Subcutaneous abdominal adipose tissue (tissue), 5 donors: ENCODE data around the gene ELL2.
A peak's percentile ranks its signal among the peaks of the same experiment; 100 is the strongest.

Experiments
- H3K27ac ChIP-seq: one replicate; pipeline ENCODE4 v1.7.0; 2013; ENCODE audit warnings: low read depth, mild to moderate bottlenecking, inconsistent platforms, low read length, moderate library complexity
- H3K27me3 ChIP-seq, 5 donors: one replicate each; pipeline ENCODE4 v1.7.0; 2013; ENCODE audit warnings: low read length in 5 of 5, inconsistent platforms in 1 of 5; ENCODE audit not compliant: control insufficient read depth in 5 of 5, insufficient read depth in 4 of 5
- H3K36me3 ChIP-seq, 5 donors: one replicate each; pipeline ENCODE4 v1.7.0; 2013; ENCODE audit warnings: low read length in 5 of 5; ENCODE audit not compliant: control insufficient read depth in 5 of 5, insufficient read depth in 5 of 5
- H3K4me1 ChIP-seq, 5 donors: one replicate each; pipeline ENCODE4 v1.7.0; 2013; ENCODE audit warnings: low read length in 5 of 5, mild to moderate bottlenecking in 3 of 5, moderate library complexity in 1 of 5; ENCODE audit not compliant: control insufficient read depth in 5 of 5, insufficient read depth in 5 of 5
- H3K4me3 ChIP-seq, 5 donors: one replicate each; pipeline ENCODE4 v1.7.0; 2013; ENCODE audit warnings: low read length in 5 of 5, low read depth in 1 of 5
- H3K9ac ChIP-seq, 5 donors: one replicate each; pipeline ENCODE4 v1.7.0; 2013; ENCODE audit warnings: low read length in 5 of 5, mild to moderate bottlenecking in 4 of 5, moderate library complexity in 3 of 5
- H3K9me3 ChIP-seq, 5 donors: one replicate each; pipeline ENCODE4 v1.7.0; 2013; ENCODE audit warnings: low read length in 5 of 5; ENCODE audit not compliant: control insufficient read depth in 5 of 5
- donor health status: healthy.
- donor health status: healthy.
- donor health status: healthy.
- donor health status: healthy.
- donor health status: healthy.

The ELL2 gene

DNA sequence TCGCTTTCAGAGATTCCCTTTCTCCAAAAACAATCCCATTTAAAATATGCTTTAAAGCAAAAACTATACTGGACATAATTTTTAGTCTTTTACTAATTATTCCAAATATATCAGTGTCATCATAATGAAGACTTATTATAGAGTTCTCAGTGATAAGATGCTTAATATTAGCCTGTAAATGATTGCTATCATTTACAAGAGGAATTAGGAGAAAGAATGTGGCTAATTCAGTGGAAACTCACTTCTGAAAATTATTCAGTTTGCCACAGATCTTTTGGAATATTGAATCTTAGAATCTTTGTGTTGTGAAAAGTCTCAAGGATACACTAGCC lies 114.4 kb downstream of the ELL2 start:
- H3K27ac ChIP-seq: no peak overlapping the region
- H3K4me1 ChIP-seq: peaks cover 3 to 36% (median 26%) of the 10 kb centered on the region in 5 donors
- H3K27me3 ChIP-seq: no peaks in the 10 kb centered on the region
- no peaks in the 10 kb centered on the region for H3K36me3 ChIP-seq
- H3K9ac ChIP-seq: no peak overlapping the region
- no peak overlapping the region for H3K4me3 ChIP-seq
- no peaks in the 10 kb centered on the region for H3K9me3 ChIP-seq

DNA sequence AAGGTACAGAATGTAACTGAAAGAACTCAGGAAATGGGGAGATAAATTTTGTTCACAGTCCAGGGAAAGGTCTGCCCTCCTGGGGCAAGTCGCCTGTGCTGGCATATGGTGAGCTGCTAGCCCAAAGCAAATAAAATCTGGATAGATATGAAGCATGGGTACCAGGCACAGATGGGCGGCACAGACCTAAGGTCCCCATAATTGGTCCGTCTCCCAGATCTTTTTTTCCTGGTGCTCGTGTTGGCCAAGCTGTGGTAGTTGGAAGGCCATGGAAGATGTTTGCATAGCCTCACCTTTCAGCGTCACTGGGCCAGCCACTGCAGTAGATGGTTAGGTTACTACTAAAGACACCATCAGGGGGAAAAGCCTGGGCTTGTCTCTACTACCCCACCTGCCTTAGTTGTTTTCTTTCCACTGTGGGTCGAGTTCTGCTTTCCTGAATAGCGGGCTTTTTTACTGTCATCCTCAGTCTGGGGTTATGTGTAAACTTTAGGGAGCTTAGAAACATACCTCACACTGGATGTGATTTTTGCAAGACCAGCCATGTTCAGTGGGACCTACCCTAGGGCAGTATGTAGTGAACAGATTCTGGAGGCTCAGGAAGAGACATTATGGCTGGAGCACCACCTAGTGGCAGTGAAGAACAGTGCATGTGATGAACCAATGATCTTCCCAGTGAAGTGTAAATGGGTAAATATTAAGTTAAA lies 114.9 kb downstream of the ELL2 start:
- H3K27me3 ChIP-seq: no peaks in the 10 kb centered on the region
- no peak overlapping the region for H3K27ac ChIP-seq
- no peak overlapping the region for H3K9ac ChIP-seq
- peaks cover 5 to 42% (median 30%) of the 10 kb centered on the region in 5 donors for H3K4me1 ChIP-seq
- no peaks in the 10 kb centered on the region for H3K9me3 ChIP-seq
- no peaks in the 10 kb centered on the region for H3K36me3 ChIP-seq
- no peak overlapping the region for H3K4me3 ChIP-seq

DNA sequence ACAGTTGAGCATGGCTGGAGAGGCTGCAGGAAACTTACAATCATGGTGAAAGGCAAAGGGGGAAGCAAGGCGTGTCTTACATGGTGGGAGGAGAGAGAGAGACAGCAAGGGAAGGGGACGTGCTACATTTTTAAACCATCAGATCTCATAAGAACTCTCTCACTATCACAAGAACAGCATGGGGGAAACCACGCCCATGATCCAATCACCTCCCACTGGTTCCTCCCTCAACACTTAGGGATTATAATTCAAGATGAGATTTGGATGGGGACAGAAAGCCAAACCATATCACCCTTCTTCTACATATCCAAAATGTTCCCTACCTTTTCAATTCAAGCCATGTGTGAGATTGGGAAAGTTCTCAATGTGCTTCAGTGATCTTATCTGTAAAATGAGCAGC lies 116.3 kb downstream of the ELL2 start:
- Histone ChIP-seq H3K4me3 (no peak overlapping the region), H3K36me3 (no peaks in the 10 kb centered on the region), H3K4me1 (peaks cover 5 to 49% (median 33%) of the 10 kb centered on the region in 5 donors), H3K9ac (no peak overlapping the region), H3K27ac (no peak overlapping the region), H3K9me3 (no peaks in the 10 kb centered on the region), H3K27me3 (no peaks in the 10 kb centered on the region)

DNA sequence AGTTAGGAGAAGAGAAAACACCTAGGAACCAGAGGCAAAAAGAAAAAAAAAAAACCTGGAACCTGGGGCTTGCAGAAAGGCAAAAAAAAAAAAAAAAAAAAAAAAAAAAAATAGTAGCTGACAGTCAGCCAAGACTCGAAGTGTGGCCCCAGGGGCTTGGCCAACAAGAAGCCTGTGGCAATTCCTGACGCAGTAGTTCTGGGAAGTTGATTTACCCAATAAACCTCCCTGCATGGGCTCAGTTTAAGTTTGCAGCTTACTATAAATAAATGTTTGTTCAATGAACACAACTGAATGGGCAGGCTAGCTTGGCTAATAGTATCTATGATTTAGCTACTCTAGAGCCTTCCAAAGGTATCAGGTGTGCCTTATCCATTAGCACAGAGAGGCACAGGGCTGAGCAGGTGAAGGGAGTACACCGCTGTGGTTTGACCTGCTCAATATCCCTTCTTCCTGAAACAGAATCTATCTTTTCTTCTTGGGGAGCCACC lies 117.9 kb downstream of the ELL2 start:
- Histone ChIP-seq H3K36me3 (no peaks in the 10 kb centered on the region), H3K27me3 (no peaks in the 10 kb centered on the region), H3K9me3 (no peaks in the 10 kb centered on the region), H3K4me1 (peaks cover 5 to 41% (median 30%) of the 10 kb centered on the region in 5 donors), H3K27ac (peak overlapping the region; percentile 77), H3K9ac (peak overlapping the region in 3 of 5 donors; percentile 25 to 75 (median 56)), H3K4me3 (no peak overlapping the region)

DNA sequence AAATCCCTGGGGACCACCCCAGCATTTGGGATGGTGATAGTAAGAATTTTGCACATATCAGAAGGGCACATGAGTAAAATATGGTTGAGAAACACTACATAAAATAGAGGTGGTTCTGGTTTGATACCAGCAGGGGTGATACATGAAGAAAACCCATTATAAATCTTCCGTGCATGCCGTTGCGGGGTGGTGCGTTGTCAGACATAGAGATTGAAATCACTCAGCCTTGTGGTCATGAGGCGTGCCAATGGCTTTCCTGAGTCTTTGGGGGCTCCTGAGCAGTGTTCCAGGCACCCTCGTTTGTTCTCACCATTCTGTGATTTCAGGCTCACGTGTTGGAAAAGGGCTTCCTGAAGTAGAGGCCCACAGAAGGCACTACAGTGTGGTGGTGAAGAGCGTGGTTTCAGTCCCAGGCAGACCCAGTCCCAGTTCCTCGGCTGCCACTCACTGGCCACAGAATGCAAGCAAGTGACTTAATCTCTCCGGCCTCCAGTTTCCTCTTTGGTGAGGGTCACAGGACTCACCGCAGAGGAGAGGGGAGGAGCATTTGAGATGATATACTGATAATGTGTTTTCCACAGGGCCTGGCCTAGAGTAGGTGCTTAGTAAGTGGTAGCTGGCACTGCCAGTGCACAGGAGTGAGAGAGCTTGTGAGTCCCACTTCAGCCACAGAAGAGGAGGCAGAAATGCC lies 118.7 kb downstream of the ELL2 start:
- peaks cover 5 to 39% (median 30%) of the 10 kb centered on the region in 5 donors for H3K4me1 ChIP-seq
- H3K36me3 ChIP-seq: no peaks in the 10 kb centered on the region
- H3K9me3 ChIP-seq: no peaks in the 10 kb centered on the region
- peak overlapping the region; percentile 58 for H3K27ac ChIP-seq
- no peak overlapping the region for H3K4me3 ChIP-seq
- no peaks in the 10 kb centered on the region for H3K27me3 ChIP-seq
- peak overlapping the region in 2 of 5 donors; percentile 48 to 60 for H3K9ac ChIP-seq

DNA sequence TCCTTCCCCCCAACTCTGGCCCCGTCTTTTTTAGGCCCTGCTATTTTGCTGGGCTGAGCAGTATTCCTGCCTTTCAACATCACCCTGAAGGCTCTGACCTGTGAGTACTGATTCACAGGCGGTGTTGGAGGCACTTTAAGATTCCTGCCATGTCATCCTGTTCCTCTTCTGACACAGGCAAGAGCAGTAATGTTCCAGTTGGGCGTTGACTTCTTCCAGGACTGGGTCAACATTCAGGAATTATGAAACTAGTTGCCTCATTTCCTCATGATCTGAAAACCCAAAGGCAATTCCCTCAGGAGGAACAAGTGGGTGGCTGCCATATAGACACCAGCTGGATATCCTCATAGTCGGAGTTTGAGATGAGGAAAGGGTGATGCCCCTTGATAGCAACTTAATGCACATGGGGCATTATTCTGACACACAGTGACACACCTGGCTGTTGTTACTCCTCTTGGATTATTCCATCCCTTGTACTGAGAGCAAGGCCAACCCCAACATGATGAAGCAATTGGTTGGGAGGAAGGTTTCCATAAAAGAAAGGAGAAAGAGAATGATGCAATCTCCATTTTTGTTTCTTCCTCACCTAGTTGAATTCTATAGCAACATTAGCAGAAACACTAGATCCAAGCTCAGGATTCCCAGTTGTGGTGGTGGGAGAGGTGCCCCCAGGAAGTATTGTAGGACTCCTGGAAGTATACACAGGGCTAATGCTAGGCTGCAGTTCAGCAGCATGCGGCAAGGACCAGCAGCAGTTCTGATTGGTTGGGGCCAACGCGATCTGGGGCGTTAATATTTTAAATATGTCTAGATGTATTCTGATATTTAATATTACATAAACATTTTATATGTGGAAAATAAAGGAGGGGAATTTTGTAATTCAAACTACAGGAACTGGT lies 119.5 kb downstream of the ELL2 start:
- Histone ChIP-seq H3K27me3 (no peaks in the 10 kb centered on the region), H3K4me1 (peaks cover 5 to 39% (median 30%) of the 10 kb centered on the region in 5 donors), H3K36me3 (no peaks in the 10 kb centered on the region), H3K9me3 (no peaks in the 10 kb centered on the region), H3K9ac (no peak overlapping the region), H3K27ac (peak overlapping the region; percentile 58), H3K4me3 (no peak overlapping the region)

DNA sequence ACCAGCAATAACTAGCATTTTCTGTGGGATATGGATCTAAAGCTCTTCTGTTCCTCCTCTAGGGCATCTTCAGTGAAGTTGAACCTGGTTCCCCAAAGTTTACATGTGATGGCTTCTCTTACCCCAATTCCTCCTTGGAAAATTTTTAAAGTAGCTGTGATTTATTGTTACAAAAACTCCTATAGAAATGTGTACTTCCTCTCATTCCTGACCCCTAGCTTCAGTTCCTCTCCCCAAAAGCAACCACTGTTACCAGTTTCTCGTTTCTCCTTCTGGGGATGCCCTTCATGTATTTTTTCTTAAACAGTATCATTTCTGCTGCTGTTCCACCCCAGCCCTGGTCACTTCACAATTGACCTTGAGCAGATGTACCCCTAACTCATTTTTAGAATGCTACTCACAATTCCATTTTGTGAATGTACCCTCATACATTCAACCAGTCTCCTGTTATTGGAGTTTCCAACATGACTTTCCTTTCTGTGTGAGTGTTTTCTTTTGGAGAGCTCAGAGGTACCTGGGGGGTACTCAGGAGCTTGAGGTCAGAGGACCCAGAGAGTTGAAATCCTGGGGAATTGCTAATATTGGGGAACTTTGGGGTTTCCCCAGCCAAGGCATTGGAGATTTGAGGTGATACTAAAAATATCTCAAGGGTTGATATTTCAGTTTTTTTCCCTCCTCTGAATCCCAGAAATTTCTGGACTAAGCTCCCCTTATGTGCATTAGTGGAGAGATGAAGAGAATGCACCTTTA lies 120.5 kb downstream of the ELL2 start:
- Histone ChIP-seq H3K9ac (no peak overlapping the region), H3K4me3 (no peak overlapping the region), H3K4me1 (peaks cover 5 to 44% (median 36%) of the 10 kb centered on the region in 5 donors), H3K27ac (peak overlapping the region; percentile 58), H3K9me3 (no peaks in the 10 kb centered on the region), H3K27me3 (no peaks in the 10 kb centered on the region), H3K36me3 (no peaks in the 10 kb centered on the region)

DNA sequence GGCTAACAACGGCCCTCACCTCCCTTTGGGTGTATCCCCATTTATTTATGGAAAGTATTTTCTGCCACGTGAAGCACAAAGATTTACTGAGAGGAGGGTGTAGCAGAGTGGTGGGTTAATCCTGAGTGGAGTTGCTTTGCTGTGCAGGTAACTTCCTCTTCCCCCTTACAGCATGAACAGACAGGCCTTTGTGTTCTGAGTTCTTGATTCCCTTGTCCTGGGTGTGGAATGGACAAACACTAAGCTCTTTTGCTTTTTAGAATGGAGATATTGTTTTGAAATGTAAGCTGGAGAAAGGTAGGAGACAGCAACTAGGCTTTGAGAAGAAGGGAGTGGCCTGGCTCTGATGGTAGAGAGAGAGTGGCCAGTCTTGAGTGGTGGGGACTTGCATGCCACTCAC lies 122.0 kb downstream of the ELL2 start:
- no peaks in the 10 kb centered on the region for H3K36me3 ChIP-seq
- peaks cover 5 to 57% (median 46%) of the 10 kb centered on the region in 5 donors for H3K4me1 ChIP-seq
- H3K27ac ChIP-seq: no peak overlapping the region
- no peak overlapping the region for H3K4me3 ChIP-seq
- no peak overlapping the region for H3K9ac ChIP-seq
- no peaks in the 10 kb centered on the region for H3K27me3 ChIP-seq
- H3K9me3 ChIP-seq: no peaks in the 10 kb centered on the region

DNA sequence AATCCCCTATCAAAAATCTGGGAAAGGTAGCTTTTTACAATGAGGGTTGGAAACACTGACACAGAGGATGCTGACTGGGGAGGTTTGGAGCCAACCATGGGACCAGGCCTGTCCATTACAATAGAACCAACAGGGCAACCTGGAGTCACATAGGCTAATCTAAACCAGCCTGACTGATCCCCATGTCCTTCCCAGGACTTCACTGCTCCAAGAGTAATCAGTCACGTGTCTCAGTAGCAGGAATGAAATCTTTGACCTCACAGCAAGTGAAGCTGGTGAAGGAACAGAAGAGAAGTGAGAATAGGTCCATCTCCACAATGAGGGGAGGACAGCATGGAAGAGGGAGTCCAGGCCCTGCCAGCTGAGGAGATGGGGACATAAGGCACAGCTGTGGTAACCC lies 123.1 kb downstream of the ELL2 start:
- Histone ChIP-seq H3K4me1 (peaks cover 5 to 51% (median 48%) of the 10 kb centered on the region in 5 donors), H3K4me3 (no peak overlapping the region), H3K27ac (no peak overlapping the region), H3K36me3 (no peaks in the 10 kb centered on the region), H3K9me3 (no peaks in the 10 kb centered on the region), H3K27me3 (no peaks in the 10 kb centered on the region), H3K9ac (no peak overlapping the region)
